Type B pancreatic cell (in vitro differentiated cells): ENCODE measurements around the gene SUPT6H. TPM values are rescaled to one million over a fixed set of nuclear protein-coding genes. Genes with fewer than 3 reads are reported as not detected.

ENCODE experiments used
- DNase-seq: peaks from one replicate; pipeline ENCODE4 v3.0.0; 2021; ENCODE audit warnings: mixed read lengths; ENCODE audit not compliant: unreplicated experiment; ENCODE audit errors: extremely low spot score
- H3K27ac Mint-ChIP-seq: 2 replicates; pipeline ENCODE4 v1.8.0; 2021; ENCODE audit warnings: mild to moderate bottlenecking, mixed read lengths
- H3K27me3 Mint-ChIP-seq: 2 replicates; pipeline ENCODE4 v1.8.0; 2021; ENCODE audit warnings: mixed read lengths
- H3K36me3 Mint-ChIP-seq: 2 replicates; pipeline ENCODE4 v1.8.0; 2021; ENCODE audit warnings: mixed read lengths
- H3K4me1 Mint-ChIP-seq: one replicate; pipeline ENCODE4 v1.8.0; 2021; ENCODE audit warnings: mixed read lengths; ENCODE audit not compliant: unreplicated experiment
- H3K4me3 Mint-ChIP-seq: 2 replicates; pipeline ENCODE4 v1.8.0; 2021; ENCODE audit warnings: mild to moderate bottlenecking, mixed read lengths
- H3K9me3 Mint-ChIP-seq: 2 replicates; pipeline ENCODE4 v1.8.0; 2021; ENCODE audit warnings: mixed read lengths
- total RNA-seq: library from RNA; stranded (reverse); gene quantifications from 2 replicates; pipeline ENCODE4 v1.2.1, GENCODE V29; 2021; ENCODE audit warnings: low replicate concordance
- TF ChIP-seq, protein P1 (sequence below): fragments of 200-600 bp; sonication (generic); conservative IDR thresholded peaks from 2 replicates; pipeline ENCODE4 v1.5.0; 2021; ENCODE audit warnings: antibody characterized with exemption, mild to moderate bottlenecking

The SUPT6H gene
- total RNA-seq, 1 donor from 2014 or later: 69.2 TPM

DNA sequence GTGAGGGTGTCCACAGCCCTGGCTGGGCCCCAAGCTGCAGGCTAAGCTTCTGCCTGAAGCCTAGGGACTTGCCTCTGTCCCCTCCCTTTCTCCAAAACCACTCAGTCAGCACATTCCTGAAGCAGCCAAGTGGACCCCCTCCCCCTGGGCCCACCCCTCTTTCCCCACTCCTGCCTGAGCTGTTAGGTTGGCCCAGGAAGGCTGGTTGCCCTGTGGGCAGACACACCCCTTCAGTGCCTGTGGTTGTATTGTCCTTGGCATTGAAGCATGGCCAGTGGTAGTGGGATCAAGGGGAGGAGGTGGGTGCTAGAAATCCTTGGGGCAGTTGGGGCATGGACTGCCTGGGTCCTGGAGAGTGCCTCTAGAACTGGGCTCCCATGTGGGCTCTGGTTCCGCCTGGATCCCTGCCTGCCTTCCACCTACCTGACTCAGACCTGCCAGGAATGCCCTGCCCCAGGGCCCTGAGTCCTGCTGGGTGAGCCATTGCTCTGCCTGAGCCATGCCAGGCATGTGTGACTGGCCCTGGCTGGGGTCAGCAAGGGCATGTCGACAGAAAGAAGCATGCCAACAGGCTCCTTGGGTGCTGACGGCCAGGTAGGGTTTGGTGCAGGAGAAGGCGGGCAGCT is 83.9 kb downstream of the SUPT6H start:
- Mint-ChIP-seq H3K9me3 (no peaks in the 10 kb centered on the region), H3K36me3 (peaks cover 9% of the 10 kb centered on the region), H3K4me1 (peaks cover 6% of the 10 kb centered on the region), H3K27ac (peak overlapping the region; percentile 98), H3K4me3 (peak overlapping the region; percentile 95), H3K27me3 (no peaks in the 10 kb centered on the region)
- TF ChIP-seq, protein P1, sequence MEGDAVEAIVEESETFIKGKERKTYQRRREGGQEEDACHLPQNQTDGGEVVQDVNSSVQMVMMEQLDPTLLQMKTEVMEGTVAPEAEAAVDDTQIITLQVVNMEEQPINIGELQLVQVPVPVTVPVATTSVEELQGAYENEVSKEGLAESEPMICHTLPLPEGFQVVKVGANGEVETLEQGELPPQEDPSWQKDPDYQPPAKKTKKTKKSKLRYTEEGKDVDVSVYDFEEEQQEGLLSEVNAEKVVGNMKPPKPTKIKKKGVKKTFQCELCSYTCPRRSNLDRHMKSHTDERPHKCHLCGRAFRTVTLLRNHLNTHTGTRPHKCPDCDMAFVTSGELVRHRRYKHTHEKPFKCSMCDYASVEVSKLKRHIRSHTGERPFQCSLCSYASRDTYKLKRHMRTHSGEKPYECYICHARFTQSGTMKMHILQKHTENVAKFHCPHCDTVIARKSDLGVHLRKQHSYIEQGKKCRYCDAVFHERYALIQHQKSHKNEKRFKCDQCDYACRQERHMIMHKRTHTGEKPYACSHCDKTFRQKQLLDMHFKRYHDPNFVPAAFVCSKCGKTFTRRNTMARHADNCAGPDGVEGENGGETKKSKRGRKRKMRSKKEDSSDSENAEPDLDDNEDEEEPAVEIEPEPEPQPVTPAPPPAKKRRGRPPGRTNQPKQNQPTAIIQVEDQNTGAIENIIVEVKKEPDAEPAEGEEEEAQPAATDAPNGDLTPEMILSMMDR: no peak
- DNase-seq: no peak

GRCh38 chr17:28746611-28747050 is 84.6 kb downstream of the SUPT6H start:
- Mint-ChIP-seq H3K4me1 (peaks cover 6% of the 10 kb centered on the region), H3K9me3 (no peaks in the 10 kb centered on the region), H3K36me3 (peaks cover 9% of the 10 kb centered on the region), H3K27ac (peak overlapping the region; percentile 98), H3K27me3 (no peaks in the 10 kb centered on the region), H3K4me3 (peak overlapping the region; percentile 95)
- TF ChIP-seq, protein P1: no peak
- no peak for DNase-seq

- Mint-ChIP-seq H3K27me3 (no peaks in the 10 kb centered on the region), H3K27ac (peak overlapping the region; percentile 98), H3K9me3 (no peaks in the 10 kb centered on the region), H3K4me3 (peak overlapping the region; percentile 95), H3K4me1 (peaks cover 6% of the 10 kb centered on the region), H3K36me3 (peaks cover 10% of the 10 kb centered on the region)
- DNase-seq: no peak
- TF ChIP-seq, protein P1: no peak
Measured at GRCh38 chr17:28747051-28747691, 85.2 kb downstream of the SUPT6H start.

DNA sequence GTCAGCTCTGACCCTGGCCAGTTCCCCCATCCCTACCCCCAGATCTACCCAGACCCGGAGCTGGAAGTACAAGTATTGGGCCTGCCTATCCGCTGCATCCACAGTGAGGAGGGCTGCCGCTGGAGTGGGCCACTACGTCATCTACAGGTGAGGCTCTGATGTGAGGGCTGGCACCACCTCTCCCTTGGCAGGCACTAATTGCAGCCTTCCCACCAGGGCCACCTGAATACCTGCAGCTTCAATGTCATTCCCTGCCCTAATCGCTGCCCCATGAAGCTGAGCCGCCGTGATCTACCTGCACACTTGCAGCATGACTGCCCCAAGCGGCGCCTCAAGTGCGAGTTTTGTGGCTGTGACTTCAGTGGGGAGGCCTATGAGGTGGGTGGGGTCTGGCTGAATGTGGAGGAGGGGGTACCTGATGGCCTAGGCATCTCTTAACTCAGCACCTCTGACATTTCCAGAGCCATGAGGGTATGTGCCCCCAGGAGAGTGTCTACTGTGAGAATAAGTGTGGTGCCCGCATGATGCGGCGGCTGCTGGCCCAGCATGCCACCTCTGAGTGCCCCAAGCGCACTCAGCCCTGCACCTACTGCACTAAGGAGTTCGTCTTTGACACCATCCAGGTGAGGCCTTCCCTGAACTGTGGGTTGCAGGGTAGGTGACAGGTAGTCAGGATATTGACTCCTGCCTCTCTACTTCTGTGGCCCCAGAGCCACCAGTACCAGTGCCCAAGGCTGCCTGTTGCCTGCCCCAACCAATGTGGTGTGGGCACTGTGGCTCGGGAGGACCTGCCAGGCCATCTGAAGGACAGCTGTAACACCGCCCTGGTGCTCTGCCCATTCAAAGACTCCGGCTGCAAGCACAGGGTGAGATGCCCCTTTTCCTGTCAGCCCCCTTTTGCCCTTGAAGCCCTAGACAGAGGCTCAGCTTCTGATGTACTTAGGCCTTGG is 86.1 kb downstream of the SUPT6H start:
- TF ChIP-seq, protein P1: no peak
- DNase-seq: no peak
- H3K27me3 Mint-ChIP-seq: no peaks in the 10 kb centered on the region
- H3K36me3 Mint-ChIP-seq: peaks cover 13% of the 10 kb centered on the region
- H3K4me3 Mint-ChIP-seq: peak overlapping the region; percentile 95
- H3K9me3 Mint-ChIP-seq: no peaks in the 10 kb centered on the region
- H3K27ac Mint-ChIP-seq: peak overlapping the region; percentile 98
- peaks cover 6% of the 10 kb centered on the region for H3K4me1 Mint-ChIP-seq

DNA sequence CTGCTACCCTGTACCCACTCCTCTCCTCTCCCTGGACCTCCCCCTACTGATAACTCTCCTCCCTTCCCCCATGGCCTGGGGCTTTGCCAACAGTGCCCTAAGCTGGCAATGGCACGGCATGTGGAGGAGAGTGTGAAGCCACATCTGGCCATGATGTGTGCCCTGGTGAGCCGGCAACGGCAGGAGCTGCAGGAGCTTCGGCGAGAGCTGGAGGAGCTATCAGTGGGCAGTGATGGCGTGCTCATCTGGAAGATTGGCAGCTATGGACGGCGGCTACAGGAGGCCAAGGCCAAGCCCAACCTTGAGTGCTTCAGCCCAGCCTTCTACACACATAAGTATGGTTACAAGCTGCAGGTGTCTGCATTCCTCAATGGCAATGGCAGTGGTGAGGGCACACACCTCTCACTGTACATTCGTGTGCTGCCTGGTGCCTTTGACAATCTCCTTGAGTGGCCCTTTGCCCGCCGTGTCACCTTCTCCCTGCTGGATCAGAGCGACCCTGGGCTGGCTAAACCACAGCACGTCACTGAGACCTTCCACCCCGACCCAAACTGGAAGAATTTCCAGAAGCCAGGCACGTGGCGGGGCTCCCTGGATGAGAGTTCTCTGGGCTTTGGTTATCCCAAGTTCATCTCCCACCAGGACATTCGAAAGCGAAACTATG is 87.0 kb downstream of the SUPT6H start:
- peaks cover 13% of the 10 kb centered on the region for H3K36me3 Mint-ChIP-seq
- H3K27ac Mint-ChIP-seq: peak overlapping the region; percentile 98
- DNase-seq: no peak
- TF ChIP-seq, protein P1: no peak
- peak overlapping the region; percentile 54 for H3K4me3 Mint-ChIP-seq
- no peaks in the 10 kb centered on the region for H3K9me3 Mint-ChIP-seq
- H3K4me1 Mint-ChIP-seq: peaks cover 6% of the 10 kb centered on the region
- no peaks in the 10 kb centered on the region for H3K27me3 Mint-ChIP-seq
